WTC11 (cell line): ENCODE measurements around the gene ZNF480. TPM values are rescaled to one million over a fixed set of nuclear protein-coding genes. Genes with fewer than 3 reads are reported as not detected.
A peak's percentile ranks its signal among the peaks of the same experiment; 100 is the strongest.
"Not testable (repeated sequence)": the region's sequence is repeated elsewhere in the genome, so short reads cannot be mapped to it uniquely, and the experiment has no call there.

Experiments
- ATAC-seq: fragments of 200-7000 bp; cut with Tn5 transposase; 2 replicates; pipeline ENCODE4 v1.10.0; 2021; ENCODE audit warnings: mild to moderate bottlenecking, moderate library complexity
- CTCF ChIA-PET: fragments of 300-600 bp; sonication (Branson Sonifier 250); formaldehyde crosslinking; loops from one replicate; lab custom pipeline; 2021; ENCODE audit warnings: antibody characterized with exemption; lab: Charles Lee
- POLR2A ChIA-PET: fragments of 350-600 bp; sonication (Branson Sonifier 250); formaldehyde crosslinking; loops from one replicate; lab custom pipeline; 2021; ENCODE audit warnings: antibody characterized with exemption; lab: Charles Lee
- DNase-seq: peaks from one replicate; pipeline ENCODE4 v3.0.0; 2021; ENCODE audit warnings: low spot score
- H3K27ac Mint-ChIP-seq: 2 replicates; pipeline ENCODE4 v1.8.0; 2021; ENCODE audit warnings: mixed read lengths
- H3K27me3 Mint-ChIP-seq: 2 replicates; pipeline ENCODE4 v1.8.0; 2021; ENCODE audit warnings: low read depth, mild to moderate bottlenecking, moderate library complexity, mixed read lengths
- H3K36me3 Mint-ChIP-seq: 2 replicates; pipeline ENCODE4 v1.8.0; 2021; ENCODE audit warnings: mixed read lengths
- H3K4me1 Mint-ChIP-seq: 2 replicates; pipeline ENCODE4 v1.8.0; 2022; ENCODE audit warnings: mixed read lengths
- H3K4me3 Mint-ChIP-seq: 2 replicates; pipeline ENCODE4 v1.8.0; 2021; ENCODE audit warnings: mild to moderate bottlenecking, moderate library complexity, mixed read lengths
- H3K9me3 Mint-ChIP-seq: 2 replicates; pipeline ENCODE4 v1.8.0; 2021; ENCODE audit warnings: mixed read lengths
- AR ChIP-seq: fragments of 250-450 bp; sonication (Bioruptor Pico); IDR thresholded peaks from 2 replicates; pipeline ENCODE4 v1.9.0; 2021; ENCODE audit warnings: mild to moderate bottlenecking
- ATF2 ChIP-seq: sonication (generic); formaldehyde crosslinking; IDR thresholded peaks from 2 replicates; pipeline ENCODE4 v1.8.1; 2022; ENCODE audit warnings: low read depth, missing genetic modification reagents, borderline replicate concordance
- CBFB ChIP-seq: sonication (generic); formaldehyde crosslinking; IDR thresholded peaks from 2 replicates; pipeline ENCODE4 v1.8.1; 2022; ENCODE audit warnings: mild to moderate bottlenecking, low read depth, missing genetic modification reagents
- E2F1 ChIP-seq: sonication (generic); formaldehyde crosslinking; IDR thresholded peaks from 2 replicates; pipeline ENCODE4 v1.8.0; 2022; ENCODE audit warnings: mild to moderate bottlenecking, missing genetic modification reagents
- E2F4 ChIP-seq: sonication (generic); formaldehyde crosslinking; IDR thresholded peaks from 2 replicates; pipeline ENCODE4 v1.8.1; 2022; ENCODE audit warnings: low read depth, mild to moderate bottlenecking, moderate library complexity, missing genetic modification reagents, borderline replicate concordance
- ELF4 ChIP-seq: sonication (generic); formaldehyde crosslinking; IDR thresholded peaks from 2 replicates; pipeline ENCODE4 v1.8.1; 2022; ENCODE audit warnings: low read depth, mild to moderate bottlenecking, moderate library complexity, missing genetic modification reagents
- EMX1 ChIP-seq: fragments of 250-450 bp; sonication (Bioruptor Pico); IDR thresholded peaks from 2 replicates; pipeline ENCODE4 v1.8.0; 2021; ENCODE audit warnings: mild to moderate bottlenecking
- FOXJ3 ChIP-seq: sonication (generic); formaldehyde crosslinking; IDR thresholded peaks from 2 replicates; pipeline ENCODE4 v1.9.0; 2021; ENCODE audit warnings: missing genetic modification reagents, mild to moderate bottlenecking, borderline replicate concordance
- RELA ChIP-seq: sonication (generic); formaldehyde crosslinking; IDR thresholded peaks from 2 replicates; pipeline ENCODE4 v1.8.1; 2022; ENCODE audit warnings: missing genetic modification reagents, mild to moderate bottlenecking, borderline replicate concordance
- SMAD4 ChIP-seq: sonication (generic); formaldehyde crosslinking; IDR thresholded peaks from 2 replicates; pipeline ENCODE4 v1.8.0; 2022; ENCODE audit warnings: mild to moderate bottlenecking, missing genetic modification reagents
- SOX15 ChIP-seq: fragments of 250-450 bp; sonication (Bioruptor Pico); IDR thresholded peaks from 2 replicates; pipeline ENCODE4 v1.9.0; 2021; ENCODE audit warnings: mild to moderate bottlenecking
- SP1 ChIP-seq: sonication (generic); formaldehyde crosslinking; conservative IDR thresholded peaks from 2 replicates; pipeline ENCODE4 v1.8.1; 2022; ENCODE audit warnings: missing genetic modification reagents
- ZNF138 ChIP-seq: sonication (generic); formaldehyde crosslinking; conservative IDR thresholded peaks from 2 replicates; pipeline ENCODE4 v1.8.1; 2022; ENCODE audit warnings: mild to moderate bottlenecking, moderate library complexity, missing genetic modification reagents
- ZNF263 ChIP-seq: sonication (generic); formaldehyde crosslinking; IDR thresholded peaks from 2 replicates; pipeline ENCODE4 v1.8.1; 2022; ENCODE audit warnings: low read depth, mild to moderate bottlenecking, moderate library complexity, missing genetic modification reagents
- ZNF396 ChIP-seq: fragments of 250-450 bp; sonication (Bioruptor Pico); IDR thresholded peaks from 2 replicates; pipeline ENCODE4 v1.8.0; 2021; ENCODE audit warnings: mild to moderate bottlenecking, moderate library complexity, borderline replicate concordance
- total RNA-seq: library from RNA; stranded (reverse); gene quantifications from 3 replicates; pipeline ENCODE4 v1.2.3, GENCODE V29; 2021
- TF ChIP-seq, protein P1 (sequence below): sonication (generic); formaldehyde crosslinking; IDR thresholded peaks from 2 replicates; pipeline ENCODE4 v1.8.1; 2023; ENCODE audit warnings: mild to moderate bottlenecking, missing genetic modification reagents, moderate library complexity
- TF ChIP-seq, protein P2 (sequence below): fragments of 250-450 bp; sonication (Bioruptor Pico); IDR thresholded peaks from 2 replicates; pipeline ENCODE4 v1.9.0; 2021; ENCODE audit warnings: mild to moderate bottlenecking, borderline replicate concordance
- TF ChIP-seq, protein P3 (sequence below): sonication (generic); formaldehyde crosslinking; IDR thresholded peaks from 2 replicates; pipeline ENCODE4 v1.8.1; 2022; ENCODE audit warnings: mild to moderate bottlenecking, missing genetic modification reagents, moderate library complexity, borderline replicate concordance
- TF ChIP-seq, protein P4 (sequence below): sonication (generic); formaldehyde crosslinking; IDR thresholded peaks from 2 replicates; pipeline ENCODE4 v1.8.0; 2022; ENCODE audit warnings: mild to moderate bottlenecking, missing genetic modification reagents

ZNF480 gene
- total RNA-seq, 1 experiment from 2014 or later = 36.0 TPM

GRCh38 chr19:52336791-52337381 is 39.9 kb downstream of the ZNF480 start:
- Mint-ChIP-seq H3K4me3 (peak overlapping the region; percentile 92), H3K36me3 (peaks cover 17% of the 10 kb centered on the region), H3K27ac (peak overlapping the region; percentile 54), H3K9me3 (peaks cover 20% of the 10 kb centered on the region), H3K27me3 (peaks cover 12% of the 10 kb centered on the region), H3K4me1 (peaks cover 9% of the 10 kb centered on the region)
- POLR2A ChIA-PET = no interaction called here
- DNase-seq (no peak), ATAC-seq (peak; percentile 41)
- TF ChIP-seq, protein P1, sequence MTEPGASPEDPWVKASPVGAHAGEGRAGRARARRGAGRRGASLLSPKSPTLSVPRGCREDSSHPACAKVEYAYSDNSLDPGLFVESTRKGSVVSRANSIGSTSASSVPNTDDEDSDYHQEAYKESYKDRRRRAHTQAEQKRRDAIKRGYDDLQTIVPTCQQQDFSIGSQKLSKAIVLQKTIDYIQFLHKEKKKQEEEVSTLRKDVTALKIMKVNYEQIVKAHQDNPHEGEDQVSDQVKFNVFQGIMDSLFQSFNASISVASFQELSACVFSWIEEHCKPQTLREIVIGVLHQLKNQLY (CRISPR knock-in tag) = no peak
- TF ChIP-seq ATF2 (CRISPR knock-in tag) (no peak), FOXJ3 (no peak), ZNF263 (no peak), CBFB (no peak), SMAD4 (CRISPR knock-in tag) (no peak), RELA (no peak), EMX1 (CRISPR knock-in tag) (no peak), ZNF396 (CRISPR knock-in tag) (no peak), ZNF138 (CRISPR knock-in tag) (no peak), ELF4 (no peak), SOX15 (no peak), AR (CRISPR knock-in tag) (no peak), SP1 (CRISPR knock-in tag) (no peak), E2F4 (CRISPR knock-in tag) (no peak), E2F1 (CRISPR knock-in tag) (no peak)
- TF ChIP-seq, protein P2, sequence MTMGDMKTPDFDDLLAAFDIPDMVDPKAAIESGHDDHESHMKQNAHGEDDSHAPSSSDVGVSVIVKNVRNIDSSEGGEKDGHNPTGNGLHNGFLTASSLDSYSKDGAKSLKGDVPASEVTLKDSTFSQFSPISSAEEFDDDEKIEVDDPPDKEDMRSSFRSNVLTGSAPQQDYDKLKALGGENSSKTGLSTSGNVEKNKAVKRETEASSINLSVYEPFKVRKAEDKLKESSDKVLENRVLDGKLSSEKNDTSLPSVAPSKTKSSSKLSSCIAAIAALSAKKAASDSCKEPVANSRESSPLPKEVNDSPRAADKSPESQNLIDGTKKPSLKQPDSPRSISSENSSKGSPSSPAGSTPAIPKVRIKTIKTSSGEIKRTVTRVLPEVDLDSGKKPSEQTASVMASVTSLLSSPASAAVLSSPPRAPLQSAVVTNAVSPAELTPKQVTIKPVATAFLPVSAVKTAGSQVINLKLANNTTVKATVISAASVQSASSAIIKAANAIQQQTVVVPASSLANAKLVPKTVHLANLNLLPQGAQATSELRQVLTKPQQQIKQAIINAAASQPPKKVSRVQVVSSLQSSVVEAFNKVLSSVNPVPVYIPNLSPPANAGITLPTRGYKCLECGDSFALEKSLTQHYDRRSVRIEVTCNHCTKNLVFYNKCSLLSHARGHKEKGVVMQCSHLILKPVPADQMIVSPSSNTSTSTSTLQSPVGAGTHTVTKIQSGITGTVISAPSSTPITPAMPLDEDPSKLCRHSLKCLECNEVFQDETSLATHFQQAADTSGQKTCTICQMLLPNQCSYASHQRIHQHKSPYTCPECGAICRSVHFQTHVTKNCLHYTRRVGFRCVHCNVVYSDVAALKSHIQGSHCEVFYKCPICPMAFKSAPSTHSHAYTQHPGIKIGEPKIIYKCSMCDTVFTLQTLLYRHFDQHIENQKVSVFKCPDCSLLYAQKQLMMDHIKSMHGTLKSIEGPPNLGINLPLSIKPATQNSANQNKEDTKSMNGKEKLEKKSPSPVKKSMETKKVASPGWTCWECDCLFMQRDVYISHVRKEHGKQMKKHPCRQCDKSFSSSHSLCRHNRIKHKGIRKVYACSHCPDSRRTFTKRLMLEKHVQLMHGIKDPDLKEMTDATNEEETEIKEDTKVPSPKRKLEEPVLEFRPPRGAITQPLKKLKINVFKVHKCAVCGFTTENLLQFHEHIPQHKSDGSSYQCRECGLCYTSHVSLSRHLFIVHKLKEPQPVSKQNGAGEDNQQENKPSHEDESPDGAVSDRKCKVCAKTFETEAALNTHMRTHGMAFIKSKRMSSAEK (CRISPR knock-in tag) = no peak
- TF ChIP-seq, protein P3, sequence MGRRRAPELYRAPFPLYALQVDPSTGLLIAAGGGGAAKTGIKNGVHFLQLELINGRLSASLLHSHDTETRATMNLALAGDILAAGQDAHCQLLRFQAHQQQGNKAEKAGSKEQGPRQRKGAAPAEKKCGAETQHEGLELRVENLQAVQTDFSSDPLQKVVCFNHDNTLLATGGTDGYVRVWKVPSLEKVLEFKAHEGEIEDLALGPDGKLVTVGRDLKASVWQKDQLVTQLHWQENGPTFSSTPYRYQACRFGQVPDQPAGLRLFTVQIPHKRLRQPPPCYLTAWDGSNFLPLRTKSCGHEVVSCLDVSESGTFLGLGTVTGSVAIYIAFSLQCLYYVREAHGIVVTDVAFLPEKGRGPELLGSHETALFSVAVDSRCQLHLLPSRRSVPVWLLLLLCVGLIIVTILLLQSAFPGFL (CRISPR knock-in tag) = no peak
- TF ChIP-seq, protein P4, sequence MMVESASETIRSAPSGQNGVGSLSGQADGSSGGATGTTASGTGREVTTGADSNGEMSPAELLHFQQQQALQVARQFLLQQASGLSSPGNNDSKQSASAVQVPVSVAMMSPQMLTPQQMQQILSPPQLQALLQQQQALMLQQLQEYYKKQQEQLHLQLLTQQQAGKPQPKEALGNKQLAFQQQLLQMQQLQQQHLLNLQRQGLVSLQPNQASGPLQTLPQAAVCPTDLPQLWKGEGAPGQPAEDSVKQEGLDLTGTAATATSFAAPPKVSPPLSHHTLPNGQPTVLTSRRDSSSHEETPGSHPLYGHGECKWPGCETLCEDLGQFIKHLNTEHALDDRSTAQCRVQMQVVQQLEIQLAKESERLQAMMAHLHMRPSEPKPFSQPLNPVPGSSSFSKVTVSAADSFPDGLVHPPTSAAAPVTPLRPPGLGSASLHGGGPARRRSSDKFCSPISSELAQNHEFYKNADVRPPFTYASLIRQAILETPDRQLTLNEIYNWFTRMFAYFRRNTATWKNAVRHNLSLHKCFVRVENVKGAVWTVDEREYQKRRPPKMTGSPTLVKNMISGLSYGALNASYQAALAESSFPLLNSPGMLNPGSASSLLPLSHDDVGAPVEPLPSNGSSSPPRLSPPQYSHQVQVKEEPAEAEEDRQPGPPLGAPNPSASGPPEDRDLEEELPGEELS (CRISPR knock-in tag) = no peak
- CTCF ChIA-PET = interaction anchor here (0.5 to 1.0 kb wide), 2 partner anchors 15 to 151 kb away, joined by 3 to 6 read pairs; no protein-coding TSS in a partner anchor

DNA sequence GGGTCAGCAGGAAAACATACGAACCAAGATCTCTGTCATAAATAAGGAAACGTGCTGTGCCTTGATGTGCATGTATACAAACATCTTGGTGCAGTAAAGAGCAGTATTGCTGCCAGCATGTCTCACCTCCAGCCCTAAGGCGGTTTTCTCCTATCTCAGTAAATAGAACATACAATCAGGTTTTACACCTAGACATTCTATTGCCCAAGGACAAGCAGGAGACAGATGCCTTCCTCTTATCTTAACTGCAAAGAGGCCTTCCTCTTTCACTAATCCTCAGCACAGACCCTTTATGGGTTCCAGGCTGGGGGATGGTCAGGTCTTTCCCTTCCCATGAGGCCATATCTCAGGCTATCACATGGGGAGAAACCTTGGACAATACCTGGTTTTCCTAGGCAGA is 42.1 kb downstream of the ZNF480 start:
- POLR2A ChIA-PET, H3K27ac Mint-ChIP-seq, H3K36me3 Mint-ChIP-seq, H3K9me3 Mint-ChIP-seq, H3K4me3 Mint-ChIP-seq, CTCF ChIA-PET, DNase-seq, H3K27me3 Mint-ChIP-seq, ATAC-seq: not testable (repeated sequence)
- peaks cover 13% of the 10 kb centered on the region for H3K4me1 Mint-ChIP-seq
